GM18508 (cell line): ENCODE measurements around the gene PCSK7.

Source experiments
- ATAC-seq: cut with Tn5 transposase; IDR thresholded peaks from one replicate; pipeline ENCODE4 v1.9.1; 2021; ENCODE audit warnings: moderate number of reproducible peaks; ENCODE audit not compliant: insufficient read depth, unreplicated experiment

Gene PCSK7

DNA sequence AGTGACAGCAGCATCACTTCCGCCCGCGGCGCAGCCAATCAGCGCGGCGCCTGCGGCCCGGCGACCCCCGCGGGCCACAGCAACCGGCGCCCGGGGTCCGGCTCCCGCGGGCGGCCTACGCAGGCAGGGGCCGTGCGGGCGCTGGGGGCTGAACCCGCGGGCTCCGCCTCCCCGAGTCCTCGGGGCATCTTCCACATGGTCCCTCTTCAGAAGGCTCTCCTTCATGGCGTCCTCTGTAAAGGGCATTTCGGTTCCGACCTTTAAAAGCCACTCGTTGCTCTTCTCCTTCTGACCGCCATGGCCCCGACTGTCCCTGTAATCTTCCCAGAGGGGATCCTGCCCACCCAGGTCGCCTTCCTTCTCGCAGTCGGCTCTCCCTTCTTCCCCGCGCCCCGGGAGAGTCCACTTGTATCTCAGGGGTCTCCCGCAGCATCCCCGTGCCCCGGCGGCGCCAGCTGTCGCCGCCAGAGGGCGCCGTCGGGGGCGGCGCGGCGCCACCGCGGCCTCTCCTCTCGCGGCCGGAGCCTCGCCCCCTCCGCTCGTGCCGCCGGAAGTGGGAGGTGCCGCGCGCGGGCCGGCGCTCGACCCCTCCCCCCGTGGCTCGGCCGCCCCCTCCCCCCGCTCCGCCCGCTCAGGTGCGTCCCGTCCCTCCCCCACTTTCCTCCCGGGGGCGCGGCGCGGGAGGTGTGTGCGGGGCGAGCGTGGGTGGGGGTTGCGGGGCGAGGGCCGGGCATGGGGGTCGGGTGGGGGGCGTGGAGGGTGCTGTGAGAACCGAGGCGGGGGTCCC, 412 bp upstream of the PCSK7 start, which contains the start of gene RNF214:
TSS of gene RNF214 (plus strand) at position 580 of the 787 bp plus-strand sequence. CDS start 1,602 bp downstream, outside the sequence.
- no peak for ATAC-seq

DNA sequence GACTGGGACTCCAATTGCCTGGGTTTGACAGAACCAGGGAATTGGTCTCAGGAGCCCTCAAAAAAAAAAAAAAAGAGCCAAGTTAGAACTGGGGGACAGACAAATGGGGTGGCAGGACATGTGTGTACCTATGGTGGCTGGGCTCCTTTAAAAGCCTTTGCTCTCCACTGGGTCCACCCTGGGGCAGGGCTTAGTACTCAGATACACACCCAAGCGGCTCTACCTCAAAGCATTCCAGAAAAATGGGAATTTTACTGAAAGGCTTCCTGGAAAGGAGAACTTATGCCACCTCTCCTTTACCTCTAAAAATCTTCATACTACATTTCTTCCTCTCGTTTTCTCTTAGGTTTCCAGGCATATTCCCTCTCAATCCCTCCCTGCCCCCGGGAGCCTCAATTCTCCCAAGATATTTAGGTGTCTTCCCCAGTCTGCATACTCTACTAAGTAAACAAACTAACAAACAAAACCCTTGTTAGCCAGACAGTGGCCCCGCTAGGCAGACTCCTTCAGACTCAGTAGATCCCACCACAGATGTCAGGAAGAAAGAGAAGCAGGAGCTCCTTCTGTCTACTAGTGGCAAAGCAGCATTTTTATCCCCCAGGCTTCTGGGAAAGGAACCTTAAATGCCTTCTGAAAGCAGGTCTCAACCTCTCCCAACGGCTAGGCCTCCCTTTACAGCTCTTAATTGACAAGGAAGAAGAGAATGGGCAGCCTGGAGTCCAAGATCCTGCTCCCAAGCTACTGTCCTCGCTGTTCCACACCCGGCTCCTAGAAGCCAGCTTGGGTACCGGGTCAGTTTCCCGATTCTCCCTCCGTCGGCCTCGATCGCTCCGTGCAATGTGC, 653 bp downstream of the PCSK7 start:
- no peak for ATAC-seq

DNA sequence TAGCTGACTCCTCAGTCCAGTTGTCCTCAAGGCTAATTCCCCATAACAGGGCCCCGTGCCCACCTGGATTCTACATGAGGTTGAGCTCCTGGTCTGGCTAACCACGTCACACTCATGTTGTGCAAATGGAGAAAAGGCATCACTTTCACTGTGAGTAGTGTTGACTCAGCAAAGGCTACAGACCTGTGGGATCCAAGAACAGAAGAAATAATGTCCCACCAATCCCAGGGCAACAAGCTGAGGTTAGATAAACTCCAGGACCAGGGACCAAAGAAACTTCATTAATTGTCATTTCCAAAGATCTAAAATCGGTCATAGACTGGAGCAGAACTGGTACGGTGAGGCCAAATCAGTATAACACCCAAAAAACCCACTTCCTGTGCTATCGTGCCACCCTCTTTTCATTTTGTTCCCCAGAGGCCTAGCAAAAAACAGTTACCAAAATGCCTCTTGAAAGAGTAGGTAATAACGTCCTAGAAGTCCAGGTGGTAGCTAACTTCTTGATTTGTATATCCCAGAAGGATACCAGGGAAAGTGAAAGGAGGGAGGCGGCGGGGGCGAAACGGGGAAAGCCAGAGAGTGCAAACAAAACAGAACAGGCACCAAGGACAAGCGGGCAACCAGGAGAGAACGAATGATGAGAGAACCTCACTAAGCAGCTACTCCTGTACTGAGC, 1.4 kb downstream of the PCSK7 start:
- peak; percentile 31 for ATAC-seq

DNA sequence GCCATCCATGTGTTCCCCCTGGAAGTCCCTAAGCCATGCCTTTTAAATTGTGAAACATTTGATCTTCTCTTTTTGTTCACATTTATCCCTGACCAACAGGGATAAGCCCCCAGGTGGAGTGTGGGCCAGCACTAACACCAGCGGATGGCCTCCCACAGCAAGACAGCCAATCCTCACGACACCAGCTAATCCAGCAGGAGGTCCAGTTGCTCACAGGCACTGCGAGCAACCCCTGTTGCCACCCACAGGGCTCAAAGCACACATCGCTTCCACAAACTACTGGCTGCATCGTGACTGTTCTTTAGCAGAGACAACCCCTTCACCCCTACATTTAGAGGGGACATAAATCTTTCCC, 2.0 kb downstream of the PCSK7 start:
- ATAC-seq, result no peak

DNA sequence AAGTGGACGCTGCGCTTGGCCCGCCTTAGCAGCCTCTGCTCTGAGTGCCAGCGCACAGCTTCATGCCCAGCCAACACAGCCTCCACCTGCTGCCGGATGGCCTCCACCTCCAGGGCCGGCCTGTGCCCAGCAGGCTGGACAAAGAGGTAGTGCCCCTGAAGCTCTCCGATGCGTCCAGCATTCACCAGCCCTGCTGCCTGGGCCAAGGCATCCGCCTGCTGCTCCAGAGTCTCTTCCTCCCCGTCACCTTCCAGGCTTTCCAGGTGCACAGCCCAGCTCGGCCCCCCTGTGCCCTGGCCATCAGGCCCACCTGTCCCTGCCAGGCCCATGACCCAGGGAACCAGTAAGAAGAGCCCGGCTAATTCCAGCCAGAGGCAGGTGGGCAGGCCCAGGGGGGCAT, 2.5 kb downstream of the PCSK7 start:
- ATAC-seq, result no peak

DNA sequence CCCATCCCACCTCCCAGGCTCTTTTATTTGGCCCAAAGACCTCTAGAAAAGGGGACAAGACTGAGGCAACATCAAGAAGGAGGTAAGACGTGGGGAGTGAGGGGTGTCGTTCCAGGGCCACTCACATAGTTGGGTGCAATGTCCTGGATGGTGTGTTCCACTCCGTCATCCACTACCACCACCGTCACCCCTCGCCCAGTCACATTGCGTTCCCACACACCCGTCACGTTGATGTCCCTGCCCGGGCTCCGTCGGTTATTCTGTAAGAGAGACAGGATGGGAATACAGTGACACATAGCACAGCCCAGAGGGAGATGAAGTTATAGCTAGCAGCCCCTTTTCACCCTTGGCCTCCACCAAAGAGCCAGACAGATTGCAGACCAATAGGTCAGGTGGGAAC, 3.8 kb downstream of the PCSK7 start:
- ATAC-seq, result no peak

DNA sequence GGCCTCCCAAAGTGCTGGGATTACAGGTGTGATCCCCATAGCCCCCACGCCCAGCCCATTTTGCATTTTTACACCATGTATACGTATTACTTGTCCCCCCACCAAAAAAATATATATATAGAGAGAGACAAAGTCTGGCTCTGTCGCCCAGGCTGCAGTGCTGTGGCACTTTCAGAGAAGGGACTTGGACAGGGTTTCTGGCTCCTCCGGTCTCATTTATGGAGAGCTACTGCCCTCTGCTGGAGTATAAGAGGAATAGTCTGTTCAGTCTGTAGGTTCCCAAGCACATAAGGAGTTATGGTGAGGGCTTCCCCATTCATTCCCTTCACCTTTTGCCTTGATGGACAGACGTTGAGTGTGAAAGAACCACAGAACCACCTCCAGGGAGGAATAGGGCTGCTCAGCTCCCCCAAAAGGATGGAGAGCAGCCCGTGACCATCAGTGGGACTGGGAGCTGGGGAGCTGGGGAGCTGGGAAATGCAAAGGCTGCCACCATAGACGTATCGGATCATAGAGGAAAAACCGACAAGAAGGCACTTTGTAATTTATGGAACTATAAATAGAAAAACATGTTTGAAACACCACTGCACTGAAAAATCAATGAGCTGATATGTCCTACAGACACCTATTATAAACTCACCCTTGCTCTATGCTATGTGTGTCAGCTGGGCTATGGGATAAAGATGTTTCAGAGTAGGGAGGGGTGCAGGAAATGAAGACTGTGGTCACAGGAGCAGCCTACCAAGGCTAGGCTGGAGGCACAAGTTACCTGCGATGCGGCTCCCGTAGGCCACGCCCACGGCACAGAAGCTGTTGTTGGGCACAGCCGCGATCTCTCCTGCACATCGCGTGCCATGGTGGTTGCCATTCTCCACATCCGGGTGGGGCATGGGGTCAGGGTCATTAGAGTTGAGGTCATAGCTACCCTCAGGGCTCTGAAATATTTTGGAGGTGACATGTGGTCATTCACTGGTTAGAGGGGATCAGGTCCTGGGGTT, 5.2 kb downstream of the PCSK7 start:
- no peak for ATAC-seq

DNA sequence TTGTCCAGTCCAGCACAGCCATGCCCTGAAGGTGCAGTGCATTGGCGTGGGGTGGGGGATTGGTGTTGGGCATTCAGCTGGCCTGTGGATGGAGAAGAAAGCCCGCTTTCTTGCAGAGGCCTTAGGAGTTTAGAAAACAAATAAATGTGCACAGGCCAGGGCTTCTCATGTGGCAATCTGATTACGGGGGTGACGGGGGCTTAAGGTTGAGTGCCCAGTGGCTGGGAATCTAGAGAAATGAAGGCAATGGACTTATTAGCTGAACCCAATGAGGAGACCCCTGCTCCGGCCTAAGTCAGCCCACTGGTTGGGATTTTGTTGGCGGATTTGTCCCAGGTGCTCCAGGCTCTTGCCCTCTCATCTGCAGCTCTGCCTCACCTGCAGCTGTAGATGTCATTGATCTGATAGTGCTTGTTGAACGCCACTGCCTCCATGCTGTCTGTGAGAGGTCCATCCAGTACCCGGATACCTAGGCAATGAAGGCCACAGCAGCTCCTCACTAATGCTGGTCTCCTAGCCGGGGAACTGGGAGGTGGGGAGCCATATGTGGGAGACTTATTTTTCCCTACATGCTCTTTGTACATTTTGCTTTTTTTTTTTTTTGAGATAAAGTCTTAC, 6.2 kb downstream of the PCSK7 start:
- ATAC-seq, result no peak

DNA sequence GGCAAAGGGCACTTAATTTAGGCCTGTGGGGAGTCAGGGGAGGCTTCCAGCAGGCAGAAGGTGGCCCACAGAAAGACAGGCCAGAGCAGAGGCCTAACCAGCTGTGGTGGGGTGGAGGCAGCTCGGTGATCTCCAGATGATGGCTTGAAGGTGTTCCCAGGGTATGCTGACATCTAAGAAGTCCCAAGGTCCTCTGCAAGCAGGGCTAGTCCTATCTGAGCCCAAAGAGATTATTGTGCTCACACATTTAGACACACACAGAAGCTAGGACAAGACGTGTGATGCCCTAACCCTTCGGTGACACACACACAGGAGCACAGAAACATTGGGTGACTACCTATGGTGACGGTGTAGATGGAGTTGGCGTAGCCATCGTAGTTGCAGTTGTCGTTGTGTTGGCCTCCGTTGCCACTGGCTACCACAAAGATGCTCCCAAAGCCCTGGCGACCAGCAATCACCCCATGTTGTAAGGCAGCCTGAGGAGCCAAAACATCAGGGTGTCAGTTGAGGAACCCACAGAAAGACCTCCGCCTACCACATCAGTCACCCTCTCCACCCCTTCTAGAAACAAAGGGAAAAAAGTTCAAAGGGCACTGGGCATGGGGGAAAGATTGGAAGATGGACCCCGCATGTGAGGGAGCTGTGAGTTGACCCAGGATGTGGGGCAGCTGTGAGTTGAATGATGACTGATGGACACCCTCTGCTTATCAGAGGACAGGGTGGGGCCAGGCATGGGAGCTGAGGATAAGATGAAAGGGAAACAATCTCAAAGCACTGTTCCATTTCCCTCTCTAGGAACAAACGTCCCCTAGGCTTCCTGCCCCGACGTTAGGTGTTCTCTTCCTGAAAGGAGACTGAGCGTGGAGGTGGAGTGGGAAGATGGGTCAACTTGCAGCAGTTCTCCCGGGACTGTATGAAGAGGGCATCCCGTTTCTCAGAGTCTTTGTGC, 7.9 kb downstream of the PCSK7 start:
- no peak for ATAC-seq

DNA sequence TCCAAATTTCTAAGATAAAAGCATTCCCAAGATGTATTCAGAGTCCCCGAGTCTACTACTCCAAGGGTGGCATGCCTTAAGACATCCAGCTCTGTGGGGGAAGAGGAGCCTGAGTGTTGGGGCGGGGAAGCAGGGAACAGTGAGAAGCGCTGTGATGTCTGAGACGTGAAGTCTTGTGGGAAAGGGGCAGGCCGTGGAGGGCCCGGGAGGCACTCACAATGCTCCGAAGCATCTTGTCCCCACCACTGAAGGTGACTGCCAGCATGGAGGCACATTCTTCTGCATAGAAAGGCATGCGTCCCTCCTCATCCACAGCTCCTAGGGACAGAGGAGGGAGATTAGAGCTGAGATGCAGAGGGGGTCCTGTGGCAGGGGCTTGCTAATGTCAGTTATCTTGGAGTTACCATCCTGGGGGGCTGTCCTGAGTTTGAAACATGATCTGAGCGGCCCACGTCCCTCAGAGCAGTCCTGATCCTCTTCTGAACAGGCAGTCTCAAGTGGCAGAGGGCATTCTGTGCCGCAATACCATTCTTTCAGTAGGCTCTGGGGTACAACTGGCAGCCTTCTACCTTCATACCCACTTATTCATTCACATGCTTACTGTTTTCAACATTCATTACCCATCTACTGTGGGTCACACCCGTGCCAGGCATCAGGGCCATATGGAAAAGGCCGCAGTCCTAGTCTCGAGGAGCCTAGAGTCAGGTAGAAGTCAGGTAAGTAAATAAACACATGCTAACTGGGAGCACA, 8.7 kb downstream of the PCSK7 start:
- ATAC-seq, result no peak

DNA sequence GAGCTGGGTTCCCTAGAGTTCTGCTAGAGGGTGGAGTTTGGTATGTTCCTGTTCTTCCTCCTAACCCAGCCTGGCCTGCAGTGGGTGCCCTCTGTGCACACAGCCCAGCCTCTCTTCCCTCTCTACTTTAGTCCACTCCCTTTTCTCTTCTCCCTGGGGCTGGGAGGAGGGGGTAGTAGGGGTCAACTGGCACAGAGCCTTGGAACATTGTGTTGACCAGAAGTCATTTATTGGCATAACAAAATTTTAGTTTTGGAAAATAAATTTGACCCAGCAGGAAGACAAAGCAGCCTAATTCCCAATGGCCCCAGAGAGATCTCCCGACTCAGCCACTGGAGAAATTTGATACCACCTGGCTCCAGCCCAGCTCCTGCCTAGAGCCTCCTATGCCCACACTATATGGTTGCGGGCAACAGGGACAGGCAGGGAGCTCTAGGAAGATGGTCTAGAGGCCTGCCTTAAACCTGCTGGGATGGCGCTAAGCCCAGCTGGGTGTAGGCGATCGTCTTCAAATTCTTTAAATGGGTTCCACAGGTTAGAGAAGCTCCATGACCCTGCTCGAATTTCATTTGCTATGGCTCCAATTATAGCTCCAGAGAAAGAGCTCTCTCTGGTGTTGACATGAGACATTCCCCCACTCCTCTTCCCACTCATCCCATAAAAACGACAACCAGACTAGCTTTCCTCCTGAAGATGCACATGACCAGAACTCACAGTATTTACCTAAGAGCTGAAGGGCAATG, 9.9 kb downstream of the PCSK7 start:
- ATAC-seq, result no peak

DNA sequence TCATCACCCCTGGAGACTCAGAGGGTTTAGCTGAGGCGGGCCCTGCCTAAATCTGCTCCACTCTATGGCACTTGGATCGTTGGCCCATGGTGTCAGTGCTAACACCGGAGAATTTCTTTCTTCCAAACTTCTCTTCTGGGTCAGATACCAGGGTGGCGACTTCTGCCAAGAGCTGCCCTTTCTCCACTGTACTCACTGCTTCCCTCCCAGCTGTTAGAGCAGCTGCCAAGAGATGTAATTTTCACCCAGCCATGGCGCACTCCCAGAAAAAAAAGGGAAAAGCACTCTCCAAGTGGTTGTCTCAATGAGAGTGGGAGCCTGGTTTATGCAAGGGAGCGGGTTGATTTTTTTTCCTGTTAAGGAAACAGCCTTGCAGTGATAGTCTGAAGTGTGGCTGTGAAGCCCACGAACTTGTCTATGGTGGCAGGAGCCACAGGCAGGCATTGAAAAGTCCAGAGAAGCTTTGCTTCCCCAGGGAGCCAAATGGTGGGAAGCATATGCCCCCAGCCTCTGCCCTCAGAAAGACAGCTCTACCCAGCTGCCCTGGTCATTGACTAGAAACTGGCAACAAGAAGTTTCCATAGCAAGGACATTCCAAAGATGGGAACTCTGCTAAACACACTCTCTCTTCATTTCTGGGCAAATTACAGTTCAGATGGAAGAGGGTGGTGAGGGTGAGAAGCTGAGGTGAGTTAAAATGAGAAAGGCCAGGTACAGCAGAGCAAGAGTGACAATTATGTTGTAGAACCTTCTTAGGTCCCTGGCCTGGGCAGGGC, 10.7 kb downstream of the PCSK7 start:
- no peak for ATAC-seq

DNA sequence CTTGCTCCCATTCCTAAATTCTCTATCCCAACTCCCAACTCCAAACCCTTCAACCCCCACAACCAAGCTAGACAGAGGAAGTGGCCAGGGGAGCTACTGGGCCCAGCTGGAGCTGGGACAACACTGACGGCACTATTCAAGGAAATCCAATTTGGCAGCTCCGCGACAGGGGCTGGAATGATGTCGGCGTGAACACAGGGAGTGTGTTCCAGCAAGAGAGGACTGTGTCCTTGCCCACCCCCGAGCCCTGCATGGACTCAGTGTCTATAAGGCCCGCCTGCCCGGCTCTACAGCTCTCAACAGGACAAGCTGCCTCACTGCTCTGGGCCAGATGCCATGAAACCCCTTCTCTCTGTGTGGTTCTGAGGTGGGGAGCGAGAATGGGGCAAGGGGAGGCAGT, 11.3 kb downstream of the PCSK7 start:
- no peak for ATAC-seq

DNA sequence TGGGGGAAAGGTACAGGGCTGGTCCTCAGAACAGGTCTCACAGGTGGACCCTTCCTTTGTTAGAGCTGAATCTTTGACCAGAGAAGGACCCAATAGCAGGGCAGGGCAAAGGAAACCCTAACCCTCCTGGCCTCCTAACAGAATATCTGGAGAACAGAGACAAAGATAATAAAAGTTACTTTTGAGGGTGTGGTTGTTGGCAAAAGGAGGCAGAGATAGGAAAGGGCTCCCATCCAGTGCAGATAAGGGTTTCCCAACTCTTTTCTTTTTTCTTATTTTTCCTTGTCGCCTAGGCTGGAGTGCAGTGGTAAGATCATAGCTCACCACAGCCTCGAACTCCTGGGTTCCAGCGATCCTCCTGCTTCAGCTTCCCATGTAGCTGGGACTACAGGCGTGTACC, 11.9 kb downstream of the PCSK7 start:
- no peak for ATAC-seq

DNA sequence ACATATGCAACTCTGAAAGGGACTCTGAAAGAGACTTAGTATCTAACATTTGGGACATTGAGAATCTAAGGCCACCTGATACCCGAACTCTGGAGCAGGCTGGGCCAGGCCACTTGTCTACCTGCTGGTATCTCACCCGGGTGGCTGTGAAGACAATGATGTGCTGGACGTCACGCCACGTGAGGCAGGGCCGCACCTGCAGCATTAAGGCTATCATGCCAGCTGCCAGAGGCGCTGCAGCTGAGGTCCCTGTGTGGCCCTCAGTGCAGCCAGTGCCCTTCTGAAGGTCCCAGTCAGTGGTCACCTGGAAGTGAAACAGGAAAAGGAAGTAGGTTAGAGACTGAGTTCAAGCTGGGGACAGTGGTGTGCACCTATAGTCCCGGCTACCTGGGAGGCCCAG, 12.4 kb downstream of the PCSK7 start:
- no peak for ATAC-seq

DNA sequence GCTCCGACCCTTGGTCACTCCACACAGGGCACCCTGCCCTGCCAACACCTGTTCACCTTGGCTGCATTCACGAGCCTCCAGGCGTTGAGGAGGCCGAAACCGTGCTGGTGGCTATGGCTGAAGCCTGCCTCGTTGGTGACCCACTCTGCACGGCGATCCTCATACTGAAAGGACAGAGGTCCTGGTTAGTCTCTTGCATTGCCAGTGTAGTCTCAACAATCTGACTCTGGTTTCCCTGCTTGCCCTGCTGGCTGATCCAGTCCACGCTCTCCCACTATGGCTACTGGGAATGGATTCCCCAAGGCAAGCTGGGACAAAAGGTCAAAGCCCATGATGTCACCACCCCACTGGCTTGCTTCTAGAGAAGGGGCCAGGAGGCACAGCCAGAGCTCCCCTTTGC, 12.9 kb downstream of the PCSK7 start:
- ATAC-seq, result no peak
